A549 (cell line): ENCODE measurements around the gene HSPA2. TPM values are rescaled to one million over a fixed set of nuclear protein-coding genes. Genes with fewer than 3 reads are reported as not detected.
A peak's percentile ranks its signal among the peaks of the same experiment; 100 is the strongest.

Experiments used
- ATAC-seq, 2 experiments: fragments of 200-7000 bp in 1 of 2; fragments of >200 bp in 1 of 2; cut with Nextera tagmentation in 1 of 2; cut with Tn5 transposase in 1 of 2; 3 replicates each; pipeline versions ENCODE4 v1.8.0 to v1.9.1; 2018 to 2020; ENCODE audit warnings: mild to moderate bottlenecking in 1 of 2, moderate library complexity in 1 of 2
- CTCF ChIA-PET: fragments of 300-600 bp; sonication (Branson Sonifier 250); formaldehyde crosslinking; extraction: SDS; loops from one replicate; lab custom pipeline; 2021; ENCODE audit warnings: antibody characterized with exemption, inconsistent platforms; lab: Yijun Ruan, JAX
- POLR2A ChIA-PET: fragments of 350-600 bp; formaldehyde crosslinking; extraction: SDS; loops from one replicate; lab custom pipeline; 2021; ENCODE audit warnings: antibody characterized with exemption, inconsistent platforms; lab: Yijun Ruan, JAX
- DNase-seq, 2 experiments: peaks; one replicate each; pipeline versions ENCODE4 v3.0.0 to v3.0.0-alpha.2; 2011 to 2016; ENCODE audit warnings: low read depth in 1 of 2, low spot score in 1 of 2
- FAIRE-seq: peaks from 2 replicates; lab custom pipeline; 2011; peaks lifted over from hg19 to GRCh38; lab: Jason Lieb, UNC
- H3K27ac ChIP-seq, 2 experiments: fragments of >200 bp; sonication (Bioruptor Twin); formaldehyde crosslinking; 3 replicates each; pipeline ENCODE4 v1.5.1; 2016 to 2017
- H3K4me1 ChIP-seq: fragments of >200 bp; sonication (Bioruptor Twin); formaldehyde crosslinking; 3 replicates; pipeline ENCODE4 v1.6.1; 2016
- H3K4me2 ChIP-seq: fragments of >200 bp; sonication (Bioruptor Twin); formaldehyde crosslinking; 3 replicates; pipeline ENCODE4 v1.6.1; 2016
- H3K4me3 ChIP-seq: fragments of >200 bp; sonication (Bioruptor Twin); formaldehyde crosslinking; 3 replicates; pipeline ENCODE4 v1.5.1; 2016
- H3K9me3 ChIP-seq: fragments of >200 bp; sonication (Bioruptor Twin); formaldehyde crosslinking; 3 replicates; pipeline ENCODE4 v1.6.1; 2016
- BHLHE40 ChIP-seq: IDR thresholded peaks from 2 replicates; pipeline ENCODE4 v1.6.1; 2012; ENCODE audit warnings: low read depth, low read length, inconsistent platforms
- CBX8 ChIP-seq: fragments of 200-600 bp; sonication (generic); IDR thresholded peaks from 2 replicates; pipeline ENCODE4 v1.6.1; 2016
- CEBPB ChIP-seq, 2 experiments: fragments of >200 bp in 1 of 2; sonication (Bioruptor Twin) in 1 of 2; formaldehyde crosslinking in 1 of 2; IDR thresholded peaks; 2 replicates each; pipeline ENCODE4 v1.6.1; 2012 to 2016
- CHD4 ChIP-seq: fragments of 200-600 bp; sonication (generic); IDR thresholded peaks from 2 replicates; pipeline ENCODE4 v1.6.1; 2016; ENCODE audit warnings: antibody characterized with exemption, mild to moderate bottlenecking, borderline replicate concordance
- CTCF ChIP-seq: fragments of >200 bp; sonication (Bioruptor Twin); formaldehyde crosslinking; IDR thresholded peaks from 3 replicates; pipeline ENCODE4 v1.5.1; 2016
- E2F6 ChIP-seq: IDR thresholded peaks from 2 replicates; pipeline ENCODE4 v1.6.1; 2012; ENCODE audit warnings: low read depth, borderline replicate concordance
- EHF ChIP-seq: fragments of 250-450 bp; sonication (Bioruptor Pico); IDR thresholded peaks from 2 replicates; pipeline ENCODE4 v1.5.0; 2020; ENCODE audit warnings: mild to moderate bottlenecking
- EHMT2 ChIP-seq: fragments of 200-600 bp; sonication (generic); IDR thresholded peaks from 2 replicates; pipeline ENCODE4 v1.6.1; 2016; ENCODE audit warnings: antibody characterized with exemption, low read depth, mild to moderate bottlenecking, moderate library complexity
- EP300 ChIP-seq, 2 experiments: fragments of >200 bp; sonication (Bioruptor Twin); formaldehyde crosslinking; IDR thresholded peaks; 2 replicates in 1 of 2; 3 replicates in 1 of 2; pipeline ENCODE4 v1.6.1; 2016 to 2017
- FOSL2 ChIP-seq, 2 experiments: fragments of 450-650 bp in 1 of 2; fragments of >200 bp in 1 of 2; sonication (Bioruptor Twin) in 1 of 2; formaldehyde crosslinking; IDR thresholded peaks; 2 replicates each; pipeline versions ENCODE4 v1.5.0 to v1.6.1; 2016 to 2020; ENCODE audit warnings: mild to moderate bottlenecking in 1 of 2, moderate library complexity in 1 of 2
- HDAC2 ChIP-seq: fragments of 200-600 bp; sonication (generic); IDR thresholded peaks from 2 replicates; pipeline ENCODE4 v1.6.1; 2016
- HOXB5 ChIP-seq: fragments of 250-450 bp; sonication (Bioruptor Pico); IDR thresholded peaks from 2 replicates; pipeline ENCODE4 v1.5.0; 2020; ENCODE audit warnings: mild to moderate bottlenecking, moderate library complexity
- KDM1A ChIP-seq: fragments of 200-600 bp; sonication (generic); IDR thresholded peaks from 2 replicates; pipeline ENCODE4 v1.6.1; 2016; ENCODE audit warnings: low read depth, mild to moderate bottlenecking
- MAFK ChIP-seq: fragments of 450-650 bp; IDR thresholded peaks from 2 replicates; pipeline ENCODE4 v1.6.1; 2014; ENCODE audit not compliant: partially characterized antibody
- NFE2L2 ChIP-seq: fragments of 150-350 bp; conservative IDR thresholded peaks from 2 replicates; pipeline ENCODE4 v1.6.1; 2014; ENCODE audit warnings: low read length
- RAD21 ChIP-seq, 2 experiments: fragments of >200 bp in 1 of 2; sonication (Bioruptor Twin) in 1 of 2; formaldehyde crosslinking in 1 of 2; IDR thresholded peaks in 1 of 2; conservative IDR thresholded peaks in 1 of 2; 2 replicates in 1 of 2; 3 replicates in 1 of 2; pipeline ENCODE4 v1.6.1; 2012 to 2018; ENCODE audit warnings: inconsistent platforms in 1 of 2
- RARB ChIP-seq: fragments of 250-450 bp; sonication (Bioruptor Pico); IDR thresholded peaks from 2 replicates; pipeline ENCODE4 v1.8.0; 2021; ENCODE audit warnings: mild to moderate bottlenecking, moderate library complexity
- RFX5 ChIP-seq: fragments of 450-650 bp; IDR thresholded peaks from 2 replicates; pipeline ENCODE4 v1.7.1; 2014; ENCODE audit warnings: antibody characterized with exemption, mild to moderate bottlenecking, moderate library complexity
- SREBF2 ChIP-seq: fragments of 450-650 bp; IDR thresholded peaks from 2 replicates; pipeline ENCODE4 v1.6.1; 2014; ENCODE audit warnings: mild to moderate bottlenecking, moderate library complexity
- WGBS: methylation state at CpG from one replicate; pipeline ENCODE4 v1.1.6; 2017; ENCODE audit errors: missing lambda C conversion rate; 5-methylcytosine and 5-hydroxymethylcytosine counted together
- polyA plus RNA-seq, 4 experiments: library from polyadenylated mRNA; depleted of rRNA in 3 of 4; stranded (reverse); fragments of >200 nt; fragmentation: RNase III in 1 of 4; extraction: RNeasy Plus Mini Kit Qiagen cat#74134 plus additional on column Dnase treatment in 1 of 4; gene quantifications; 2 replicates in 3 of 4; 3 replicates in 1 of 4; pipeline ENCODE4 v1.2.3, GENCODE V29; 2011 to 2017

Gene HSPA2
- polyA plus RNA-seq, 2 of the 4 experiments (the other 2 are of a cell fraction): 59.9 to 156 TPM

- WGBS: 73% methylated on average over 4 of the region's 4 CpGs
- ATAC-seq: peak; percentile 45 to 59; a peak in 3 of 6 replicates
- TF ChIP-seq CEBPB (IDR thresholded peaks at IDR 0.05): peak; percentile 39 to 77; a peak in 3 of 4 replicates
- no peak for TF ChIP-seq FOSL2 (IDR thresholded peaks at IDR 0.05)
- TF ChIP-seq FOSL2 (CRISPR knock-in tag; IDR thresholded peaks at IDR 0.05): 0 out of 2 replicates have a peak, but pooled peaks have one; percentile 4
- TF ChIP-seq CHD4: no peak
- POLR2A ChIA-PET: interaction anchor here (1.4 kb wide), 1 partner anchor 16 kb away, joined by 4 read pairs; the partner anchor contains the start of gene ZBTB1
- Histone ChIP-seq H3K4me2 (peak overlapping the region; percentile 40; the same call in 2 of the 3 replicates), H3K9me3 (no peaks in the 10 kb centered on the region), H3K4me1 (peaks cover 38% of the 10 kb centered on the region), H3K4me3 (no peak overlapping the region), H3K27ac (no peak overlapping the region)
- no peak for FAIRE-seq
- peak in 1 of 2 experiments; percentile 42 for DNase-seq
- CTCF ChIA-PET: interaction anchor here (1.2 to 4.9 kb wide), 4 partner anchors 10 to 151 kb away, joined by 3 to 29 read pairs (median 8); partner anchors contain the start of gene HSPA2
Measured at GRCh38 chr14:64520699-64521098, 19.8 kb upstream of the HSPA2 start.

GRCh38 chr14:64522591-64523355 is 17.8 kb upstream of the HSPA2 start:
- POLR2A ChIA-PET: interaction anchor here (0.8 kb wide), 1 partner anchor 17 kb away, joined by 5 read pairs; no protein-coding TSS in a partner anchor
- H3K4me1 ChIP-seq: peaks cover 30% of the 10 kb centered on the region
- H3K4me2 ChIP-seq: no peak overlapping the region
- FAIRE-seq: no peak
- WGBS: 81% methylated on average over 9 of the region's 9 CpGs
- no peak overlapping the region for H3K27ac ChIP-seq
- TF ChIP-seq CBX8 (no peak), RFX5 (no peak), EHMT2 (no peak), E2F6 (no peak), HDAC2 (no peak), HOXB5 (CRISPR knock-in tag) (no peak), CTCF (no peak), EP300 (IDR thresholded peaks at IDR 0.05) (no peak), EHF (CRISPR knock-in tag) (no peak), SREBF2 (no peak), KDM1A (no peak), RARB (CRISPR knock-in tag) (no peak)
- CTCF ChIA-PET: interaction anchor here (1.4 to 4.9 kb wide), 7 partner anchors 10 to 369 kb away, joined by 3 to 29 read pairs (median 7); partner anchors contain the start of gene HSPA2
- no peak for ATAC-seq
- no peaks in the 10 kb centered on the region for H3K9me3 ChIP-seq
- DNase-seq: no peak
- H3K4me3 ChIP-seq: no peak overlapping the region

GRCh38 chr14:64525354-64525753 is 15.2 kb upstream of the HSPA2 start:
- Histone ChIP-seq H3K4me1 (peaks cover 20% of the 10 kb centered on the region), H3K4me3 (no peak overlapping the region), H3K9me3 (no peaks in the 10 kb centered on the region), H3K4me2 (no peak overlapping the region), H3K27ac (no peak overlapping the region)
- ChIA-PET CTCF (interaction anchor here (0.5 to 3.3 kb wide), 3 partner anchors 11 to 35 kb away, joined by 3 to 16 read pairs (median 3); no protein-coding TSS in a partner anchor), POLR2A (interaction anchor here (1.3 to 2.0 kb wide), 2 partner anchors 15 to 21 kb away, joined by 4 to 7 read pairs; partner anchors contain the start of genes HSPA2 and ZBTB1)
- FAIRE-seq (no peak), ATAC-seq (no peak), DNase-seq (no peak)
- no peak for TF ChIP-seq BHLHE40
- no peak for TF ChIP-seq FOSL2 (IDR thresholded peaks at IDR 0.05)
- peak; percentile 37; the same call in 1 of the 2 replicates for TF ChIP-seq FOSL2 (CRISPR knock-in tag; IDR thresholded peaks at IDR 0.05)
- TF ChIP-seq CTCF: no peak
- no peak for TF ChIP-seq KDM1A
- no peak for TF ChIP-seq RAD21 (conservative IDR thresholded peaks at IDR 0.05 in 1 of 2, IDR thresholded peaks at IDR 0.05 in 1 of 2)
- peak; percentile 55 for TF ChIP-seq NFE2L2
- TF ChIP-seq MAFK: peak; percentile 76
- no peak for TF ChIP-seq CBX8
- WGBS: 85% methylated on average over 2 of the region's 2 CpGs
